ENCODE results near the gene GLUL.
A peak's percentile ranks its signal among the peaks of the same experiment; 100 is the strongest.
"Not testable (repeated sequence)": the region's sequence is repeated elsewhere in the genome, so short reads cannot be mapped to it uniquely, and the experiment has no call there.

The GLUL gene

GRCh38 chr1:182381962-182382819 lies 9.4 kb downstream of the GLUL start:
- no peak for TF ChIP-seq CTCF (conservative IDR thresholded peaks at IDR 0.05; ENCODE audit: low read depth, low read length)
- peak; percentile 28 for DNase-seq (ENCODE audit: low read depth)
- H3K4me3 ChIP-seq (ENCODE audit: low read length), result no peak overlapping the region

- H3K4me3 ChIP-seq (ENCODE audit: low read length), result no peak overlapping the region
- TF ChIP-seq CTCF (conservative IDR thresholded peaks at IDR 0.05; ENCODE audit: low read depth, low read length), result no peak
- no peak for DNase-seq (ENCODE audit: low read depth)
Observed at GRCh38 chr1:182380199-182380598, 11.4 kb downstream of the GLUL start.

DNA sequence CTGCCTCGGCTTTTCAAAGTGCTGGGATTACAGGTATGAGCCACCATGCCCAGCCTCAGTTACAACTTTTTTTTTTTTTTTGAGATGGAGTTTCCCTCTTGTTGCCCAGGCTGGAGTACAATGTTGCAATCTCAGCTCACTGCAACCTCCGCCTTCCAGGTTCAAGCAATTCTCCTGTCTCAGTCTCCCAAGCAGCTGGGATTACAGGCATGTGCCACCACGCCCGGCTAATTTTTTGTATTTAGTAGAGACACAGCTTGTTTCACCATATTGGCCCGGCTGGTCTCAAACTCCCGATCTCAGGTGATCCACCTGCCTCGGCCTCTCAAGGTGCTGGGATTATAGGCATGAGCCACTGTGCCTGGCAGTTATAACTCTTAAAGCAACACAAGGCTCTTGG lies 11.8 kb downstream of the GLUL start:
- H3K4me3 ChIP-seq (ENCODE audit: low read length); DNase-seq (ENCODE audit: low read depth): not testable (repeated sequence)

DNA sequence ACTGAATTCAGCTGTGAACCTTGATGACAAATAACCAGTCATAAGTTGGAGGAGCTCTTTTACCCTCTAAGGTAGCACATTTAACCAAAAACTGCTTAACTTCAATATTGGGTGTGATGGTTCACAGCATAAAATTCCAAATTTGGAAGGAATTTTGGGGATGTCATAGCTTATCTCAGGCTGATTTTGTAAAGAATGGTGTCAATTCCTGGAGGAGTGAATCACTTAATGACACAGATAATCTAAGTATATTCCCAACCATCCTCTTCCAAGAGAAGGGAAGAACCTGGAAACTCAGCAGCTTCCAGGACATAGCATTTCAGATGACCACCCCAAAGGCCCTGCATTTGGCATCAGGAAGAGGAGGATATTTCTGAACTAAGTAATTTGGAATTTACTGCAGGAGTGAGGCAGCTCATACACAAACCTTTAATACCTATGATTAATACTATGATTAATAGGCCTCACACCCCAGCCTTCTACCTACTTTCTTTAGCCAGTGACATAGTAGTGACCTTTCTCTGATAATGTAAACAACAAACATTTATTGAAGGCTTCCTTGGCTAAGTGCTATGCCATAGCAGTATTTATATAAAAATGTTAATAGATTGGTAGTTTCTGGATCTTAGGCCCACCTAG lies 14.5 kb downstream of the GLUL start:
- TF ChIP-seq CTCF (conservative IDR thresholded peaks at IDR 0.05; ENCODE audit: low read depth, low read length), result no peak
- no peak for DNase-seq (ENCODE audit: low read depth)
- H3K4me3 ChIP-seq (ENCODE audit: low read length), result no peak overlapping the region

GRCh38 chr1:182374101-182374834 lies 17.3 kb downstream of the GLUL start:
- DNase-seq (ENCODE audit: low read depth), result no peak

DNA sequence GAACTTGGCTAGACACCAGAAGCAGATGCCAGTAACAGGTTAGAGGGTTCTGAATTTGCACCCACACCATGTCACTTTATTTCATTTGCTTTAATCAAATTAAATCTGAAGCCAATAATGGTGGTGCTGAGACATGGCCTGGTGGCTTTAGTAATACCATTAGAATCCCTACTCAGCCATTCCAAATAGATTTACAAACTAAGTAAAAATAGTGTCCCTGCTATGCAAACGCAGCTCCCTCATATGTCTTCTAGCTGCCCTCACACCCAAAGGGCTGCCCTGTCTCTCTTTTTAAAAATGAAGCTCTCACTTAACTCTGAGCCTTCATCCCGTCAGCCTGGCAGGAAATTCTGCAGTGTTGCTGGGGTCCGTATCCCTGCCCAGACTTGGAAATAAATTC lies 21.1 kb downstream of the GLUL start:
- DNase-seq (ENCODE audit: low read depth), result no peak
- TF ChIP-seq CTCF (conservative IDR thresholded peaks at IDR 0.05; ENCODE audit: low read depth, low read length), result no peak
- H3K4me3 ChIP-seq (ENCODE audit: low read length), result no peak overlapping the region

More at GRCh38 chr1:182374101-182374834, 17.3 kb downstream of the GLUL start:
- no peak overlapping the region for H3K4me3 ChIP-seq (ENCODE audit: low read length)
- TF ChIP-seq CTCF (conservative IDR thresholded peaks at IDR 0.05; ENCODE audit: low read depth, low read length), result no peak

DNA sequence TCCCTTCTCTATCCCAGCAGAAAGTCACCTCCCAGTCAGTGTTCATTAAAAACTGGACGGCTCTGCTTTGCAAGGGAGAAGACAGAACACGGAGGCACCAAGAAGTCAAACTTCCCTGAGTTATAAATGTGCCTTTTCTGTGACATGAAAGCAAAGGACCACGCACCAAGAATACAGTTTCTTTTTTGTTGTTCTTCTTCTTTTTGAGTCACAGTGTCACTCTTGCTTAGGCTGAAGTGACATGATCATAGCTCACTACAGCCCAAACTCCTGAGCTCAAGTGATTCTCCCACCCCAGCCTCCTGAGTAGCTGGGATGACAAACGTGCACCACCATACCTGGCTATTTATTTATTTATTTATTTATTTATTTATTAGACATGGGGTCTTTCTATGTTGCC lies 22.7 kb downstream of the GLUL start:
- no peak for DNase-seq (ENCODE audit: low read depth)
- H3K4me3 ChIP-seq (ENCODE audit: low read length), result no peak overlapping the region
- no peak for TF ChIP-seq CTCF (conservative IDR thresholded peaks at IDR 0.05; ENCODE audit: low read depth, low read length)
